GM12892 (cell line): Measurements from ENCODE around the gene FBXW12.
A peak's percentile ranks its signal among the peaks of the same experiment; 100 is the strongest.

Experiments
- DNase-seq: peaks from one replicate; pipeline ENCODE4 v3.0.0; 2011; ENCODE audit not compliant: insufficient read length
- FAIRE-seq: peaks from 2 replicates; lab custom pipeline; 2011; peaks lifted over from hg19 to GRCh38; lab: Jason Lieb, UNC
- POLR2A ChIP-seq: IDR thresholded peaks from 2 replicates; pipeline ENCODE4 v1.6.1; 2011; ENCODE audit warnings: low read depth, low read length, control low read depth
- POLR2AphosphoS5 ChIP-seq: IDR thresholded peaks from 2 replicates; pipeline ENCODE4 v1.6.1; 2011; ENCODE audit warnings: low read depth, low read length, control low read depth
- TAF1 ChIP-seq: IDR thresholded peaks from 2 replicates; pipeline ENCODE4 v1.6.1; 2011; ENCODE audit warnings: low read depth, mild to moderate bottlenecking, control low read depth, low read length, borderline replicate concordance

The FBXW12 gene

GRCh38 chr3:48435223-48435595 lies 63.2 kb downstream of the FBXW12 start:
- no peak for DNase-seq
- FAIRE-seq, result no peak
- TF ChIP-seq POLR2A (no peak), POLR2AphosphoS5 (no peak), TAF1 (no peak)

- peak; percentile 72 for DNase-seq
- FAIRE-seq, result peak; percentile 88
- TF ChIP-seq POLR2AphosphoS5, result no peak
- TF ChIP-seq TAF1, result no peak
- TF ChIP-seq POLR2A, result no peak
Observed at GRCh38 chr3:48435774-48436476, 63.9 kb downstream of the FBXW12 start.

- DNase-seq (no peak), FAIRE-seq (no peak)
- TF ChIP-seq POLR2AphosphoS5, result no peak
- no peak for TF ChIP-seq POLR2A
- TF ChIP-seq TAF1, result no peak
Observed at GRCh38 chr3:48436477-48436787, 64.4 kb downstream of the FBXW12 start.

GRCh38 chr3:48436855-48437254 lies 64.8 kb downstream of the FBXW12 start:
- no peak for DNase-seq
- TF ChIP-seq TAF1, result no peak
- TF ChIP-seq POLR2A, result no peak
- no peak for TF ChIP-seq POLR2AphosphoS5
- no peak for FAIRE-seq

GRCh38 chr3:48437812-48438211 lies 65.8 kb downstream of the FBXW12 start:
- FAIRE-seq, result no peak
- TF ChIP-seq POLR2A, result no peak
- DNase-seq, result no peak

- TF ChIP-seq POLR2AphosphoS5 (peak; percentile 84), TAF1 (no peak), POLR2A (peak; percentile 92)
- FAIRE-seq, result peak; percentile 99
Observed at GRCh38 chr3:48439820-48440589, 68.0 kb downstream of the FBXW12 start, which contains the start of the genes CCDC51 and TMA7. Gene CCDC51, minus strand, starts transcription at chr3:48440119. Its CDS starts 4,991 bp downstream, at chr3:48435128. Gene TMA7, plus strand, starts transcription at chr3:48440257. Its CDS starts 40 bp downstream, at chr3:48440297.

GRCh38 chr3:48440590-48440958 lies 68.6 kb downstream of the FBXW12 start:
- no peak for TF ChIP-seq POLR2A
- TF ChIP-seq TAF1, result no peak
- no peak for TF ChIP-seq POLR2AphosphoS5
- FAIRE-seq (no peak), DNase-seq (no peak)

More at GRCh38 chr3:48439820-48440589, 68.0 kb downstream of the FBXW12 start, which contains the start of the genes CCDC51 and TMA7:
- peak; percentile 97 for DNase-seq

- DNase-seq (no peak), FAIRE-seq (no peak)
Observed at GRCh38 chr3:48441940-48442339, 69.9 kb downstream of the FBXW12 start.

More at GRCh38 chr3:48441940-48442339, 69.9 kb downstream of the FBXW12 start:
- no peak for TF ChIP-seq POLR2A
- no peak for TF ChIP-seq POLR2AphosphoS5
- TF ChIP-seq TAF1, result no peak
